Smooth muscle cell (in vitro differentiated cells): ENCODE data around the gene CCDC88B. TPM values are rescaled to one million over a fixed set of nuclear protein-coding genes. Genes with fewer than 3 reads are reported as not detected.

Experiments
- DNase-seq: peaks from one replicate; lab custom pipeline; 2025; ENCODE audit not compliant: unreplicated experiment; lab: John Stamatoyannopoulos, UW
- H2AFZ ChIP-seq: fragments of 200-600 bp; sonication (generic); 2 replicates; pipeline ENCODE4 v1.6.0; 2016; ENCODE audit warnings: antibody characterized with exemption, low read depth, mild to moderate bottlenecking
- H3F3A ChIP-seq: fragments of 200-600 bp; sonication (generic); 2 replicates; pipeline ENCODE4 v1.6.0; 2017; ENCODE audit warnings: antibody characterized with exemption, low read depth
- H3K27ac ChIP-seq: fragments of 200-600 bp; sonication (generic); 2 replicates; pipeline ENCODE4 v1.5.1; 2016; ENCODE audit warnings: low read depth, mild to moderate bottlenecking
- H3K27me3 ChIP-seq: fragments of 200-600 bp; sonication (generic); 2 replicates; pipeline ENCODE4 v1.6.1; 2016; ENCODE audit warnings: low read depth, mild to moderate bottlenecking
- H3K36me3 ChIP-seq: fragments of 200-600 bp; sonication (generic); 2 replicates; pipeline ENCODE4 v1.5.1; 2016; ENCODE audit warnings: low read depth
- H3K4me1 ChIP-seq: fragments of 200-600 bp; sonication (generic); 2 replicates; pipeline ENCODE4 v1.5.1; 2016; ENCODE audit warnings: low read depth
- H3K4me2 ChIP-seq: fragments of 200-600 bp; sonication (generic); 2 replicates; pipeline ENCODE4 v1.6.0; 2016; ENCODE audit warnings: mild to moderate bottlenecking
- H3K4me3 ChIP-seq: fragments of 200-600 bp; sonication (generic); 2 replicates; pipeline ENCODE4 v1.5.1; 2016; ENCODE audit warnings: mild to moderate bottlenecking
- H3K79me2 ChIP-seq: fragments of 200-600 bp; sonication (generic); 2 replicates; pipeline ENCODE4 v1.6.0; 2016; ENCODE audit warnings: low read depth, mild to moderate bottlenecking
- H3K9ac ChIP-seq: fragments of 200-600 bp; sonication (generic); 2 replicates; pipeline ENCODE4 v1.6.0; 2016; ENCODE audit warnings: low read depth
- H3K9me3 ChIP-seq: fragments of 200-600 bp; sonication (generic); replicated peaks from 2 replicates; pipeline ENCODE4 v1.5.1; 2016; ENCODE audit warnings: low read depth
- H4K20me1 ChIP-seq: fragments of 200-600 bp; sonication (generic); 2 replicates; pipeline ENCODE4 v1.6.0; 2016; ENCODE audit warnings: low read depth
- CTCF ChIP-seq: fragments of 200-600 bp; sonication (generic); IDR thresholded peaks from 2 replicates; pipeline ENCODE4 v1.5.1; 2017; ENCODE audit warnings: borderline replicate concordance, mild to moderate bottlenecking, antibody characterized with exemption; ENCODE audit not compliant: insufficient read depth, poor library complexity, severe bottlenecking
- WGBS: methylation state at CpG from one replicate; pipeline ENCODE4 v1.1.7; 2016; ENCODE audit warnings: low lambda C conversion rate; 5-methylcytosine and 5-hydroxymethylcytosine counted together
- polyA plus RNA-seq: library from polyadenylated mRNA; unstranded; fragments of >200 nt; fragmentation: Nextera tagmentation; extraction: Ambion mirVana; gene quantifications from 2 replicates; pipeline ENCODE4 v1.2.1, GENCODE V29; 2016
- total RNA-seq: library from RNA; depleted of rRNA; stranded (reverse); fragments of >200 nt; gene quantifications from 2 replicates; pipeline ENCODE4 v1.2.3, GENCODE V29; 2014

Gene CCDC88B
- total and polyA plus RNA-seq, 2 experiments from 2014 or later = 0.22 to 2.2 TPM

DNA sequence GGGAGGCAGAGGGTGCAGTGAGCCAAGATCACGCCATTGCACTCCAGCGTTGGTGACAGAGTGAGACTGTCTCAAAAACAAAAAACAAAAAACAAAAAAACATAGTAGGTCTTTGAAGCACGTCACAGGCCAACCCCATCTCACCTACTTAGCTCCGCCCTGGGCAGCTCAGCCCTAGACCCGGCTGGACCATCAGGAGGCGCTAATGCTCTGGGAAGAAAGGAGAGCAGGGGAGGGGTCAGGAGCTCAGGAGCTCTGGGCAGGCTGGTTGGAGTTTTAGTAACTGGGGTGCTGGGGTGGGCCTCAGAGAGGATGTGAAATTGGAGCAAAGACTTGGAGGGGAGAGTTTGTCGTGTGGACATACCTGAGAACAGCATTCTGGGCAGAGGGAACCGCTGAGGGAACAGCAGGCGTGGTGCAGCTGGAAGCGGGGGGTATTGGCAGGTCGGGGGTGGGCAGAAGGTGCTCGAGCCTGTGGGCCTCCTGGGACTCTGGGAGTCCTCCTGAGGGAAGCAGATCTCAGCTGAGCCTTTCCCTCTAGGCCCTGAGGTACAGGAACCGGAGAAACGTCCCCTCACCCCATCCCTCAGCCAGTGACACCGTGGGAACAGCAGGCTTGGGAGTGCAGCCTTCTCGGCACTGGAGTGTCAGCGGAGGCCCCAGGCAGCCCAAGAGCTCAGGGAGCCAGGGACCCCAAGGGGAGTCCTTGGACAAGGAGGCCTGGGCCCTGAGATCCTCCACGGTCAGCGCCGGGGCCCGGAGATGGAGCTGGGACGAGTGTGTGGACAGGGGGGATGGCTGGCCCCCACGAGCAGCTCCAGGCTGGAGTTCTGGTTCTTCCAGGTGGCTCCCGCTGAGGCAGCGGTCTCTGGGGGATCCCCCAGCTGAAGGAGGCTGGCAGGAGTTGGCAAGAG is 16.8 kb downstream of the CCDC88B start:
- 78% methylated on average over 25 of the region's 25 CpGs for WGBS
- Histone ChIP-seq H3K36me3 (no peaks in the 10 kb centered on the region), H3K27ac (peak overlapping the region; percentile 93), H3K9me3 (no peaks in the 10 kb centered on the region), H3K9ac (no peak overlapping the region), H3K4me3 (no peak overlapping the region), H3K79me2 (peaks cover 12% of the 10 kb centered on the region), H3F3A (peaks cover 8% of the 10 kb centered on the region), H3K4me2 (no peak overlapping the region), H2AFZ (no peak overlapping the region), H4K20me1 (peaks cover 13% of the 10 kb centered on the region), H3K4me1 (peaks cover 22% of the 10 kb centered on the region), H3K27me3 (no peaks in the 10 kb centered on the region)
- TF ChIP-seq CTCF = peak; percentile 51
- DNase-seq = no peak

DNA sequence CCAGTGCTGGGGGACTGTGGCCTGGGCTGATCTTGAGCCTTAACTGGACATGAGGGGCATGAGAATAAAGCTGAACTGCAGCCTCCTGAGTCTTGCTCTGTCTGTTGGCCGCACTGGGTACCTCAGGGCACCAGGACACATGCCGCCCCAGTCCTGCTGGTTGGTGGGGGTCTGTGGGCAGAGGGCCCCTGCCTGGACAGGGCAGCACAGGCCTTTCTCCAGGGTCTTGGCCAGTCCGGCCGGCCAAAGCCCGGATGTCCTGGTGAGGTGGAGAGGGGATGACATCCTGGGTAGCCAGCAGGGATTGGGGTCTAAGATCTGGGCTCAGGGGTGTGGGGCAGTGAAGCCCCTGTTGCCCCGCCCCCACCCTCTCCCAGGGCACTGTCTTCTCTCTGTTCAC is 17.4 kb downstream of the CCDC88B start:
- H3K4me3 ChIP-seq = no peak overlapping the region
- H3K36me3 ChIP-seq = no peaks in the 10 kb centered on the region
- peaks cover 8% of the 10 kb centered on the region for H3F3A ChIP-seq
- no peak for DNase-seq
- H3K4me2 ChIP-seq = peak overlapping the region; percentile 96
- H2AFZ ChIP-seq = no peak overlapping the region
- peaks cover 12% of the 10 kb centered on the region for H3K79me2 ChIP-seq
- H3K9me3 ChIP-seq = no peaks in the 10 kb centered on the region
- H3K9ac ChIP-seq = no peak overlapping the region
- WGBS = 95% methylated on average over 6 of the region's 6 CpGs
- TF ChIP-seq CTCF = no peak
- peak overlapping the region; percentile 93 for H3K27ac ChIP-seq
- peaks cover 22% of the 10 kb centered on the region for H3K4me1 ChIP-seq
- no peaks in the 10 kb centered on the region for H3K27me3 ChIP-seq
- peaks cover 13% of the 10 kb centered on the region for H4K20me1 ChIP-seq

DNA sequence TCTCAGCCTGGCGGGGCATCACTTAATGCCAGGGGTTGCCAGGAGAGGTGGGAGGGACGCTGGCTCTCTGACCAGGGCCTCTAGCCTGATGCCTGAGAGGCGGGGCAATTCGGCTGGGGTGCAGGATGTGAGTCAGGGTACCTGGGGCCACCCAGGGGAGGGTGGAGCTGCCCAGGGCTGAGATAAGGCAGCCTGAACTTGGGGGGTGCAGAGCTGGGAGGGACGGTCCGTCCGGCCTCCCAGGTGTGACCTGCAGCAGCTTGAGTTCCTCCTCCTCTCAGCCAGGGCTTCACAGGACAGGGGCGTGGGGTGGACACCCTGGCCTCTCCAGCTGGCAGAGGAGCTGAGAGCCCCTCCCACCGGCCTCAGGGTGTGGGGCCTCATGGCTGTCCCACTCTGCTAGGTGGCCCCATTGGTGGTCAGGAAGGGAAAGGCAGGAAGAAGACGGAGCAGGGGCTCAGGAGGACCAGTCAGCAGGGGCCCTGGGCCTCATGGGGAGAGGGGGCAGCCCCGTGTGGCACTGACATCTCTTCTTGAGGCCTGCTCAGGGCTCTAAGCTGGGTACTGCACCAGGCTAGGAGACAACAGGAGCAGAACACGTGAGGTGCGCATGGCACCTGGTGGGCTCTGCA is 18.0 kb downstream of the CCDC88B start:
- WGBS = 61% methylated on average over 13 of the region's 13 CpGs
- Histone ChIP-seq H3K4me1 (peaks cover 22% of the 10 kb centered on the region), H3K9ac (peak overlapping the region; percentile 91), H3K27me3 (no peaks in the 10 kb centered on the region), H3F3A (peaks cover 8% of the 10 kb centered on the region), H2AFZ (no peak overlapping the region), H3K9me3 (no peaks in the 10 kb centered on the region), H3K4me3 (peak overlapping the region; percentile 82), H3K36me3 (no peaks in the 10 kb centered on the region), H4K20me1 (peaks cover 13% of the 10 kb centered on the region), H3K79me2 (peaks cover 12% of the 10 kb centered on the region), H3K4me2 (peak overlapping the region; percentile 96), H3K27ac (peak overlapping the region; percentile 93)
- DNase-seq = no peak
- no peak for TF ChIP-seq CTCF
